ENCODE measurements around the gene ZNF610.

ZNF610 gene

DNA sequence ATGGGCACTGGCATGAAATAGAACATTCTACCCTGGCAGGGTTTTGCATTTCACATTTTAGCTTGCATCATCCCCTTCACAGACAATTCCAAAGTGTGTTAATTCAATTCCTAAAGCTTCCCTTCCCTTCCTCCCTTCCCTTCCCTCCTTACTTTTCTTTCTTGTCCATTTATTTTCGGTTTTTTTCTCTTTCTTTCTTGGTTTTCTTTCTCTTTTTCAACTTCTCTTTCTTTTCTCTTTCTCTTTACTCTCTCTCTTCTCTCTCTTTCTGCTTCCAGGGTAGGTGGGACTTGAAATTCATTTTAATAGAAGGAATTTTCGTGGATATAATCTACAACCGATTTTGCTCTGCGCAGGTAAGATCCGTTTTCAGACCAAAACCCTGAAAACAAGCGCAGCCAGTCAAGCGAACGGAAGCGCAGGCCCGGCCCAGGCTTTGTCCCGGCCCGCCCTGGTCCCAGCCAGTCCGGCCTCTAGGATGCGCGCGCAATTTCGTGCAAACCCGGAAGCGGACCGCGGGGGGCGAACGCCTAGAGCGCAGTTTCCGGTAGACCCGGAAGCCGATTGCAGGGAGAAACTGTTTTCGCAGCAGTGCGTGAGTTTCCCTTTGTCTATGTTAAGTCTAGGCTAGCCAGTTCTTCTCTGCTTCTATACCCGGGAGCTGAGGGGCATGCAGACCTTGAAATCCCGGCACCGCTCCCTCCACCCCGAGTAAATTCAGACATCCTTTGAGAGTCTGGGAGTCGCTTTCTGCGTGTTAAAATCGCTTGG is 61.5 kb downstream of the ZNF610 start, which contains the start of gene ZNF528:
Gene ZNF528 (plus strand): TSS at position 540 of the 771 bp plus-strand sequence. CDS start 4,165 bp downstream, outside the sequence.
- peak; percentile 96 for DNase-seq (ENCODE audit: low read depth)
- TF ChIP-seq, protein P1, sequence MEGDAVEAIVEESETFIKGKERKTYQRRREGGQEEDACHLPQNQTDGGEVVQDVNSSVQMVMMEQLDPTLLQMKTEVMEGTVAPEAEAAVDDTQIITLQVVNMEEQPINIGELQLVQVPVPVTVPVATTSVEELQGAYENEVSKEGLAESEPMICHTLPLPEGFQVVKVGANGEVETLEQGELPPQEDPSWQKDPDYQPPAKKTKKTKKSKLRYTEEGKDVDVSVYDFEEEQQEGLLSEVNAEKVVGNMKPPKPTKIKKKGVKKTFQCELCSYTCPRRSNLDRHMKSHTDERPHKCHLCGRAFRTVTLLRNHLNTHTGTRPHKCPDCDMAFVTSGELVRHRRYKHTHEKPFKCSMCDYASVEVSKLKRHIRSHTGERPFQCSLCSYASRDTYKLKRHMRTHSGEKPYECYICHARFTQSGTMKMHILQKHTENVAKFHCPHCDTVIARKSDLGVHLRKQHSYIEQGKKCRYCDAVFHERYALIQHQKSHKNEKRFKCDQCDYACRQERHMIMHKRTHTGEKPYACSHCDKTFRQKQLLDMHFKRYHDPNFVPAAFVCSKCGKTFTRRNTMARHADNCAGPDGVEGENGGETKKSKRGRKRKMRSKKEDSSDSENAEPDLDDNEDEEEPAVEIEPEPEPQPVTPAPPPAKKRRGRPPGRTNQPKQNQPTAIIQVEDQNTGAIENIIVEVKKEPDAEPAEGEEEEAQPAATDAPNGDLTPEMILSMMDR (conservative IDR thresholded peaks at IDR 0.05; ENCODE audit: low read depth, low read length): no peak
- H3K4me3 ChIP-seq (ENCODE audit: low read depth, low read length): peak within 1 kb of the TSS; percentile 86

DNA sequence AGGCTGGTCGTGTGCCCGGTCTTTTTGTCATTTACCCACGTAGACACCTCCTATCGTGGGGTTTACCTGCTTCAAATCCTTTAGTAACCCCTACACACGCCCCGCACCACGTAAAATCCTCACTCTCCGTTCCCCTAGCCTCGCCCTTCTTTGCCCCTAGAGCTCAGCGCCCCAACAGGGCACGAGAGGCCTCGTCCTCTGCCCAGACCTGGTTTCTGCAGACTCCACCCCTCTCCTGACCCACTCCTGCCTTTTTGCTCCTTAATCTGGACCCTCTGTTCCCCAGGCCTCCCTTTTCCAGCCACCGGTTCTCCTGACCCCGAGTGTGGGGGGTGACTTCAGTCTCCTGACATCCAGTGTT is 62.0 kb downstream of the ZNF610 start:
- DNase-seq (ENCODE audit: low read depth): peak; percentile 8
- TF ChIP-seq, protein P1 (conservative IDR thresholded peaks at IDR 0.05; ENCODE audit: low read depth, low read length): peak; percentile 9
- H3K4me3 ChIP-seq (ENCODE audit: low read depth, low read length): peak overlapping the region; percentile 86

DNA sequence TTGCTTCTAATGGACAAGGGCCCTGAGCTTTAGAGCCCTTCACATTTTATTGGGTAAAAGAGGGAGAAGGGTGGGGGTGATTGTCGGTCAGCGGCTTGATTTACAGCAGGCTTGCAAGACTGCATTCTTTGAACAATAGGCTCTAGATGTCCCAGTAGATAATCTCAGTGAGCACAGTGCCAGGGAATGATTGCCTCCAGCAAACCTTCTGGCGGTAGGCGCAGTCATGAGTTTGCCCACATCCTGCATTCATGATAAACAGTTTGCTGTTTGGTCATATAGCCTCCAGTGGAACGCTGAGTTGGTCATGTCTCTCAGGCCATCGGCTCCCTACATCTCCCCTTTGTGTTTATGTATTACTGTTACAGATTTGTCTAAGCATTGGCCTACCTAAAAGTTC is 74.2 kb downstream of the ZNF610 start:
- TF ChIP-seq, protein P1 (conservative IDR thresholded peaks at IDR 0.05; ENCODE audit: low read depth, low read length): no peak
- no peak for DNase-seq (ENCODE audit: low read depth)

DNA sequence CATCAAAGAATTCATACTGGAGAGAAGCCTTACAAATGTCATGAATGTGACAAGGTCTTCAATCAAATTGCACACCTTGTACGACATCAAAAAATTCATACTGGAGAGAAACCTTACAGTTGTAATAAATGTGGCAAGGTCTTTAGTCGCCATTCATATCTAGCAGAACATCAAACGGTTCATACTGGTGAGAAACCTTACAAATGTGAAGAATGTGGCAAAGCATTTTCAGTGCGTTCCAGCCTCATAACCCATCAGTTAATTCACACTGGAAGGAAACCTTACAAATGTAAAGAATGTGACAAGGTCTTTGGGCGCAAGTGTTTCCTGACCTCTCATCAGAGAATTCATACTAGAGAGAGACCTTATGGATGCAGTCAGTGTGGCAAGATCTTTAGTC is 79.7 kb downstream of the ZNF610 start:
- DNase-seq (ENCODE audit: low read depth): no peak
- H3K4me3 ChIP-seq (ENCODE audit: low read depth, low read length): no peak overlapping the region
- TF ChIP-seq, protein P1 (conservative IDR thresholded peaks at IDR 0.05; ENCODE audit: low read depth, low read length): no peak

More for the DNA sequence above, 74.2 kb downstream of the ZNF610 start:
- no peak overlapping the region for H3K4me3 ChIP-seq (ENCODE audit: low read depth, low read length)
